NCI-H2196 treated with DMSO at 0.1 percent for 48 hours (cell line): Measurements from ENCODE around the gene DHX15.
A peak's percentile ranks its signal among the peaks of the same experiment; 100 is the strongest.

Experiments
- DNase-seq: peaks from one replicate; lab custom pipeline; 2025; ENCODE audit not compliant: unreplicated experiment; lab: John Stamatoyannopoulos, UW

DHX15 gene

DNA sequence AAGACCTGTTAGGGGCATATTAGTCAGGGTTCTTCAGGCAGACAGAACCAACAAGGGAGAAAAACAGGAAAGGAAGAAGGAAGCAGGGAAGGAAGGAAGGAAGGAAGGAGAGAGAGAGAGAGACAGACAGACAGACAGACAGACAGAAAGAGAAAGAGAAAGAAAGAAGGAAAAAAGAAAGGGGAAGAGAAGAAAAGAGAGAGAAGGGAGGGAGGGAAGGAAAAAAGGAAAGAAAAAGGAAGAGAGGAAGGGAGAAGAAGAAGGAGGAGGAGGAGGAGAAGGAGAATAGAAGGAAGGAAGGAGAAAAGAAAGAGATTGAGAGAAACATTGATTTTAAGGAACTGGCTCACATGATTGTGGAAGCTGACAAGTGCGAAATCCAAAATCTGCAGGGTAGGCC is 89.0 kb downstream of the DHX15 start:
- DNase-seq = no peak

DNA sequence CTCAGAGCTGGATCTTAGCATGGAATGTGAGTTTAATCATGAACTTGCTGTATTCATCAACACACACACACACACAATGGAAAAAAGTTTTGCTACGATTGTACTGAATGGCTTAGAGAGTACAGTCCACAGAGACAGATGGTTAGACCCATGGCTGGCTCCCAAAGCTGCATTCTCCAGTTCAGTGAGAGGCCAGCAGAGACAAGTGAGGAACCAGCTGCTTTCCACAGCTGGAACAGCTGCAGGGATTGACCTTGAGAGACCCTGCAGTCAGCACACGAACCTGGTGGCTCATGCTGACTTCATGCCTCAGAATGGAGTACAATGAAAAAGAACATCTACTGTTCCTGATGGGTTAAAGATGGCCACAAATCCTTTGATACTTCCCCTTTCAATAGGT is 94.5 kb downstream of the DHX15 start:
- no peak for DNase-seq

DNA sequence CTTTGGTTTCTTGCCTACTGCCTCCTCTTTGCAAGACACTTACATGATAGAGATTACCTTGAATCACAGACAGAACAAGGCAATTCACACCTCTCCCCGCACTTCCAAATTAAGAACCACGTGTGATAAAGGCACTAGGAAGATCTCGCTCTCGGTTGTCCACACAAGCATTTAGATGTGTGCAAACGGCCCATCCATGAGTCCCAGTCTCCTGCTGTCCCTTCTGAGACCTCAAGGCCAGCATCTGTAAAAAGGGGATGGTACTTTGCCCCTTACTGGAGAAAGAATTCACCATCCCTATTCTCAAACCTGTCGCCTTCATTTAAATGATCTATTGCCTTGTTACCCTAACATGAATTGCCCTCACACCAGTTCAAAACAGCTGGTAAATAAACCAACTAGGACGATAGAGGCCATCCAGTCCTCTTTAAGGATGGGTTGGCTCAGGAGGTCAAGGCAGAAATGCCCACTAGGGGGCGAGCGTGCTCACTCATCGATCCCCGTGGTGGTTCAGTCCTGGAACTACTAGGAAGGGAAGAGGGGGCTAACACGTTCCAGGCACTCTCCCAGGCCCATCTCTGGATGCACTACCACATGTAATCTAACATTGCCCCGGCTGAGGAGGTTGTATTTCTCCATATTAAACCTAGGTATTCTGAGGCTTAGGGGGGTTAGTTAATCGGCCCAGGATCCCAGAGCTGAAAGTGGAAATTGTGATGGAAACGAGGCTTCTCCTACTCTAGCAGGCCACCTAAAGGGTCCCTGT is 95.8 kb downstream of the DHX15 start:
- peak; percentile 7 for DNase-seq

DNA sequence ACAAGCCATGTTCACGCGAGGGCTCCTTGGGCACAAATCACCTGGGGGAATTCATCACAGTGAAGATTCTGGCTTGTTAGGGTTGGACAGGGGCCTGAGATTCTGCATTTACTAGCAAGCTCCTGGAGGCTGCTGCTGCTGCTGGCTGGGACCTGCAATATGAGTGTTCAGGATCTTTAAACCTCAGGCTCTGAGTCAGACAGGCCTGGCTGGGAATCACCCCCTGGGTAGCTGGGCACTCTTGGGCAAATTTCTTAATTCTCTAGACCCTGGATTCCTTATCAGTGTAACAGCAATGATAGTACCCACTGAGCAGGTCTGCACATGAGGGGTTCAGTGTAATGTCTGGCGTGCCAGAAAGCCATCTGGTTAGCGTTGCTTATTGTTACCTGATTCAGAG is 101.5 kb downstream of the DHX15 start:
- no peak for DNase-seq

DNA sequence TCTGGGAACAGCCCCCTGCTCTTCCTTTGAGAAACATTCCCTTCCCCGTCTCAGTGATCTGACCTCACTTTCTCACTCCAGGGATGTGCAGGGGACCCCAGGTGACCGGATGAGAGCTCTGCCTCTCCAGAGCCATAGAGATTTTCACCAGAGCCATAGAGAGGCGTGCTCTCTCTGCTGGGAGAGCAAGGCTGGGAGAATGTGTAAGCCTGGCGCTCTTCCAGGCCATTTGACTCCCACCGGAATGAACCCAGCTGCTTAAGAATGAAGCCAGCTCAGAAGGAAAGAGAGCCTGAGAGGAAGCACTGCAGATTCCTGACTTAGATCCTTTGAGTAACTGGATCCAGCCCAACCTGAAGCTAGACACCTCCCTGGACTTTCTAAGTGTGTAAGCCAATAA is 106.4 kb downstream of the DHX15 start:
- no peak for DNase-seq
